ENCODE measurements around the gene RNF213.

- TF ChIP-seq CTCF (IDR thresholded peaks at IDR 0.05; ENCODE audit: low read length) (no peak), EZH2 (optimal IDR thresholded peaks at IDR 0.05; ENCODE audit: low read depth, low read length) (no peak)
Observed at GRCh38 chr17:80237386-80237785, 23.3 kb upstream of the RNF213 start.
